ENCODE measurements around the gene MRPS18C. TPM values are rescaled to one million over a fixed set of nuclear protein-coding genes. Genes with fewer than 3 reads are reported as not detected.

The MRPS18C gene
- total and polyA plus RNA-seq, 12 donors = 17.2 to 112 (median 49.9) TPM

GRCh38 chr4:83417566-83417965, 38.3 kb upstream of the MRPS18C start:
- Histone ChIP-seq H3K27ac (no peak overlapping the region), H3K36me3 (replicated peaks in 1 of 2) (peaks cover 0 to 64% of the 10 kb centered on the region in 2 donors), H3K9me3 (replicated peaks in 1 of 3) (no peaks in the 10 kb centered on the region), H3K4me3 (no peak overlapping the region), H3K27me3 (no peaks in the 10 kb centered on the region), H3K4me1 (replicated peaks in 1 of 2) (peaks cover 0 to 11% of the 10 kb centered on the region in 2 donors)
- 57 to 65% (median 61%) methylated on average over 4 of the region's 4 CpGs for WGBS, 4 donors
- DNase-seq = no peak
- intact Hi-C loops (cut with DNase I) = no loop called here
- TF ChIP-seq POLR2A (IDR thresholded peaks at IDR 0.05) = no peak

- no peaks in the 10 kb centered on the region for H3K9me3 ChIP-seq (replicated peaks in 1 of 3)
- no peak overlapping the region for H3K27ac ChIP-seq
- peaks cover 0 to 63% of the 10 kb centered on the region in 2 donors for H3K36me3 ChIP-seq (replicated peaks in 1 of 2)
- no peaks in the 10 kb centered on the region for H3K27me3 ChIP-seq
- DNase-seq = no peak
- TF ChIP-seq CTCF (IDR thresholded peaks at IDR 0.05) (no peak), POLR2A (IDR thresholded peaks at IDR 0.05) (no peak)
- intact Hi-C loops (cut with DNase I) = no loop called here
- peaks cover 0 to 11% of the 10 kb centered on the region in 2 donors for H3K4me1 ChIP-seq (replicated peaks in 1 of 2)
- H3K4me3 ChIP-seq = no peak overlapping the region
Observed at GRCh38 chr4:83418211-83418610, 37.6 kb upstream of the MRPS18C start.

GRCh38 chr4:83431200-83431599, 24.7 kb upstream of the MRPS18C start:
- no peak overlapping the region for H3K4me3 ChIP-seq
- WGBS, 4 donors = 97 to 100% (median 99%) methylated on average over 1 of the region's 1 CpG
- no peaks in the 10 kb centered on the region for H3K4me1 ChIP-seq (replicated peaks in 1 of 2)
- no peak for DNase-seq
- no peaks in the 10 kb centered on the region for H3K27me3 ChIP-seq
- no peak overlapping the region for H3K27ac ChIP-seq
- intact Hi-C loops (cut with DNase I) = no loop called here
- TF ChIP-seq POLR2A (IDR thresholded peaks at IDR 0.05) (no peak), CTCF (IDR thresholded peaks at IDR 0.05) (no peak)
- no peaks in the 10 kb centered on the region for H3K9me3 ChIP-seq (replicated peaks in 1 of 3)
- H3K36me3 ChIP-seq (replicated peaks in 1 of 2) = peaks cover 0 to 33% of the 10 kb centered on the region in 2 donors

- Histone ChIP-seq H3K9me3 (replicated peaks in 1 of 3) (no peaks in the 10 kb centered on the region), H3K27me3 (no peaks in the 10 kb centered on the region), H3K36me3 (replicated peaks in 1 of 2) (peaks cover 0 to 20% of the 10 kb centered on the region in 2 donors), H3K4me1 (replicated peaks in 1 of 2) (no peaks in the 10 kb centered on the region), H3K4me3 (no peak overlapping the region), H3K27ac (no peak overlapping the region)
- intact Hi-C loops (cut with DNase I) = no loop called here
- TF ChIP-seq CTCF (IDR thresholded peaks at IDR 0.05) (no peak), POLR2A (IDR thresholded peaks at IDR 0.05) (no peak)
- DNase-seq = no peak
- 93 to 97% (median 95%) methylated on average over 4 of the region's 4 CpGs for WGBS, 4 donors
Observed at GRCh38 chr4:83436680-83437079, 19.2 kb upstream of the MRPS18C start.

GRCh38 chr4:83438719-83439118, 17.1 kb upstream of the MRPS18C start:
- H3K4me3 ChIP-seq = no peak overlapping the region
- no peaks in the 10 kb centered on the region for H3K27me3 ChIP-seq
- no peak for DNase-seq
- no peaks in the 10 kb centered on the region for H3K9me3 ChIP-seq (replicated peaks in 1 of 3)
- H3K36me3 ChIP-seq (replicated peaks in 1 of 2) = peaks cover 0 to 38% of the 10 kb centered on the region in 2 donors
- TF ChIP-seq CTCF (IDR thresholded peaks at IDR 0.05) (no peak), POLR2A (IDR thresholded peaks at IDR 0.05) (no peak)
- intact Hi-C loops (cut with DNase I) = no loop called here
- no peak overlapping the region for H3K27ac ChIP-seq
- no peaks in the 10 kb centered on the region for H3K4me1 ChIP-seq (replicated peaks in 1 of 2)
